Omental fat pad (tissue), 4 donors: ENCODE measurements around the gene ARHGEF18. TPM values are rescaled to one million over a fixed set of nuclear protein-coding genes. Genes with fewer than 3 reads are reported as not detected.

Experiments used
- ATAC-seq: fragments of 150-250 bp; one replicate; pipeline ENCODE4 v1.9.1; 2016; ENCODE audit warnings: mild to moderate bottlenecking, moderate library complexity; ENCODE audit not compliant: low FRiP score
- DNase-seq: peaks from one replicate; pipeline ENCODE4 v3.0.0-alpha.2; 2019; ENCODE audit warnings: low spot score
- CTCF ChIP-seq, 3 donors: fragments of 450-650 bp; IDR thresholded peaks; one replicate each; pipeline ENCODE4 v1.5.1; 2016 to 2017; ENCODE audit warnings: antibody characterized with exemption in 3 of 3, mild to moderate bottlenecking in 3 of 3, moderate library complexity in 2 of 3
- total RNA-seq, 4 donors: library from RNA; depleted of rRNA; stranded (reverse); fragments of >200 nt; gene quantifications; one replicate each; pipeline ENCODE4 v1.1.0, GENCODE V29; 2016

ARHGEF18 gene
- total RNA-seq, 4 donors from 2014 or later = 13.6 to 24.1 (median 19.4) TPM

- no peak for TF ChIP-seq CTCF (IDR thresholded peaks at IDR 0.05)
- ATAC-seq = no peak
- DNase-seq = no peak
These were observed 9.4 kb downstream of the ARHGEF18 start for GRCh38 chr19:7358102-7358597.

GRCh38 chr19:7360393-7360984, 11.8 kb downstream of the ARHGEF18 start:
- no peak for TF ChIP-seq CTCF (IDR thresholded peaks at IDR 0.05)
- DNase-seq (no peak), ATAC-seq (no peak)

- no peak for ATAC-seq
- no peak for DNase-seq
- TF ChIP-seq CTCF (IDR thresholded peaks at IDR 0.05) = no peak
These were observed 14.5 kb downstream of the ARHGEF18 start for GRCh38 chr19:7363225-7363624.

- DNase-seq = no peak
These were observed 18.1 kb downstream of the ARHGEF18 start for GRCh38 chr19:7366701-7367420.

GRCh38 chr19:7368456-7368855, 19.7 kb downstream of the ARHGEF18 start:
- no peak for DNase-seq
- no peak for TF ChIP-seq CTCF (IDR thresholded peaks at IDR 0.05)
- ATAC-seq = peak; percentile 13

More at GRCh38 chr19:7366701-7367420, 18.1 kb downstream of the ARHGEF18 start:
- TF ChIP-seq CTCF (IDR thresholded peaks at IDR 0.05) = no peak
- no peak for ATAC-seq

GRCh38 chr19:7368866-7369265, 20.1 kb downstream of the ARHGEF18 start:
- ATAC-seq (peak; percentile 70), DNase-seq (peak; percentile 26)

- TF ChIP-seq CTCF (IDR thresholded peaks at IDR 0.05) = no peak
- ATAC-seq = no peak
- no peak for DNase-seq
These were observed 21.8 kb downstream of the ARHGEF18 start for GRCh38 chr19:7370546-7370945.
